NCI-H1105 treated with DMSO at 0.1 percent for 48 hours (cell line): ENCODE measurements around the gene GMDS.

Source experiments
- DNase-seq: peaks from one replicate; lab custom pipeline; 2025; lab: John Stamatoyannopoulos, UW

The GMDS gene

DNA sequence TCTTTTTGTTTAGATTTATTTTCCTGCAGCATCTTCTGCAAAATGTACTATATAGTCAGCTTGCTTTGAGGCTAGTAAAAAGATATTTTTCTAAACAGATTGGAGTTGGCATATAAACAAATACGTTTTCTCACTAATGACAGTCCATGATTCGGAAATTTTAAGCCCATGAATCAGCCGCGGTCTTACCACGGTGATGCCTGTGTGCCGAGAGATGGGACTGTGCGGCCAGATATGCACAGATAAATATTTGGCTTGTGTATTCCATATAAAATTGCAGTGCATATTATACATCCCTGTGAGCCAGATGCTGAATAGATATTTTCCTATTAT is 632.5 kb downstream of the GMDS start:
- DNase-seq: no peak

DNA sequence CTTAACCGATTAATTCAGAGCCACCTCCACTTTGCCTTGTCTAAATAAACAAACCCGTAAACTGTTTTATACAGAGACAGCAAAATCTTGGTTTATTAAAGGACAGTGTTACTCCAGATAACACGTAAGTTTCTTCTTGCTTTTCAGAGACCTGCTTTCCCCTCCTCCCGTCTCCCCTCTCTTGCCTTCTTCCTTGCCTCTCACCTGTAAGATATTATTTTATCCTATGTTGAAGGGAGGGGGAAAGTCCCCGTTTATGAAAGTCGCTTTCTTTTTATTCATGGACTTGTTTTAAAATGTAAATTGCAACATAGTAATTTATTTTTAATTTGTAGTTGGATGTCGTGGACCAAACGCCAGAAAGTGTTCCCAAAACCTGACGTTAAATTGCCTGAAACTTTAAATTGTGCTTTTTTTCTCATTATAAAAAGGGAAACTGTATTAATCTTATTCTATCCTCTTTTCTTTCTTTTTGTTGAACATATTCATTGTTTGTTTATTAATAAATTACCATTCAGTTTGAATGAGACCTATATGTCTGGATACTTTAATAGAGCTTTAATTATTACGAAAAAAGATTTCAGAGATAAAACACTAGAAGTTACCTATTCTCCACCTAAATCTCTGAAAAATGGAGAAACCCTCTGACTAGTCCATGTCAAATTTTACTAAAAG is 633.0 kb downstream of the GMDS start:
- DNase-seq: no peak

DNA sequence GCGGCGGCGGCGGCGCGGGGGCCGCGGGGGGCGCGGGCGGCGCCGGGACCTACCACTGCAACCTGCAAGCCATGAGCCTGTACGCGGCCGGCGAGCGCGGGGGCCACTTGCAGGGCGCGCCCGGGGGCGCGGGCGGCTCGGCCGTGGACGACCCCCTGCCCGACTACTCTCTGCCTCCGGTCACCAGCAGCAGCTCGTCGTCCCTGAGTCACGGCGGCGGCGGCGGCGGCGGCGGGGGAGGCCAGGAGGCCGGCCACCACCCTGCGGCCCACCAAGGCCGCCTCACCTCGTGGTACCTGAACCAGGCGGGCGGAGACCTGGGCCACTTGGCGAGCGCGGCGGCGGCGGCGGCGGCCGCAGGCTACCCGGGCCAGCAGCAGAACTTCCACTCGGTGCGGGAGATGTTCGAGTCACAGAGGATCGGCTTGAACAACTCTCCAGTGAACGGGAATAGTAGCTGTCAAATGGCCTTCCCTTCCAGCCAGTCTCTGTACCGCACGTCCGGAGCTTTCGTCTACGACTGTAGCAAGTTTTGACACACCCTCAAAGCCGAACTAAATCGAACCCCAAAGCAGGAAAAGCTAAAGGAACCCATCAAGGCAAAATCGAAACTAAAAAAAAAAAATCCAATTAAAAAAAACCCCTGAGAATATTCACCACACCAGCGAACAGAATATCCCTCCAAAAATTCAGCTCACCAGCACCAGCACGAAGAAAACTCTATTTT is 633.7 kb downstream of the GMDS start:
- no peak for DNase-seq

DNA sequence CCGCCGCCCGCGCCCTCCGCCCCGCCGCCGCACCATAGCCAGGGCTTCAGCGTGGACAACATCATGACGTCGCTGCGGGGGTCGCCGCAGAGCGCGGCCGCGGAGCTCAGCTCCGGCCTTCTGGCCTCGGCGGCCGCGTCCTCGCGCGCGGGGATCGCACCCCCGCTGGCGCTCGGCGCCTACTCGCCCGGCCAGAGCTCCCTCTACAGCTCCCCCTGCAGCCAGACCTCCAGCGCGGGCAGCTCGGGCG is 634.2 kb downstream of the GMDS start:
- DNase-seq: peak; percentile 18

DNA sequence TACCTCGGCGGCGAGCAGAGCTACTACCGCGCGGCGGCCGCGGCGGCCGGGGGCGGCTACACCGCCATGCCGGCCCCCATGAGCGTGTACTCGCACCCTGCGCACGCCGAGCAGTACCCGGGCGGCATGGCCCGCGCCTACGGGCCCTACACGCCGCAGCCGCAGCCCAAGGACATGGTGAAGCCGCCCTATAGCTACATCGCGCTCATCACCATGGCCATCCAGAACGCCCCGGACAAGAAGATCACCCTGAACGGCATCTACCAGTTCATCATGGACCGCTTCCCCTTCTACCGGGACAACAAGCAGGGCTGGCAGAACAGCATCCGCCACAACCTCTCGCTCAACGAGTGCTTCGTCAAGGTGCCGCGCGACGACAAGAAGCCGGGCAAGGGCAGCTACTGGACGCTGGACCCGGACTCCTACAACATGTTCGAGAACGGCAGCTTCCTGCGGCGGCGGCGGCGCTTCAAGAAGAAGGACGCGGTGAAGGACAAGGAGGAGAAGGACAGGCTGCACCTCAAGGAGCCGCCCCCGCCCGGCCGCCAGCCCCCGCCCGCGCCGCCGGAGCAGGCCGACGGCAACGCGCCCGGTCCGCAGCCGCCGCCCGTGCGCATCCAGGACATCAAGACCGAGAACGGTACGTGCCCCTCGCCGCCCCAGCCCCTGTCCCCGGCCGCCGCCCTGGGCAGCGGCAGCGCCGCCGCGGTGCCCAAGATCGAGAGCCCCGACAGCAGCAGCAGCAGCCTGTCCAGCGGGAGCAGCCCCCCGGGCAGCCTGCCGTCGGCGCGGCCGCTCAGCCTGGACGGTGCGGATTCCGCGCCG is 634.7 kb downstream of the GMDS start:
- DNase-seq: peak; percentile 41

DNA sequence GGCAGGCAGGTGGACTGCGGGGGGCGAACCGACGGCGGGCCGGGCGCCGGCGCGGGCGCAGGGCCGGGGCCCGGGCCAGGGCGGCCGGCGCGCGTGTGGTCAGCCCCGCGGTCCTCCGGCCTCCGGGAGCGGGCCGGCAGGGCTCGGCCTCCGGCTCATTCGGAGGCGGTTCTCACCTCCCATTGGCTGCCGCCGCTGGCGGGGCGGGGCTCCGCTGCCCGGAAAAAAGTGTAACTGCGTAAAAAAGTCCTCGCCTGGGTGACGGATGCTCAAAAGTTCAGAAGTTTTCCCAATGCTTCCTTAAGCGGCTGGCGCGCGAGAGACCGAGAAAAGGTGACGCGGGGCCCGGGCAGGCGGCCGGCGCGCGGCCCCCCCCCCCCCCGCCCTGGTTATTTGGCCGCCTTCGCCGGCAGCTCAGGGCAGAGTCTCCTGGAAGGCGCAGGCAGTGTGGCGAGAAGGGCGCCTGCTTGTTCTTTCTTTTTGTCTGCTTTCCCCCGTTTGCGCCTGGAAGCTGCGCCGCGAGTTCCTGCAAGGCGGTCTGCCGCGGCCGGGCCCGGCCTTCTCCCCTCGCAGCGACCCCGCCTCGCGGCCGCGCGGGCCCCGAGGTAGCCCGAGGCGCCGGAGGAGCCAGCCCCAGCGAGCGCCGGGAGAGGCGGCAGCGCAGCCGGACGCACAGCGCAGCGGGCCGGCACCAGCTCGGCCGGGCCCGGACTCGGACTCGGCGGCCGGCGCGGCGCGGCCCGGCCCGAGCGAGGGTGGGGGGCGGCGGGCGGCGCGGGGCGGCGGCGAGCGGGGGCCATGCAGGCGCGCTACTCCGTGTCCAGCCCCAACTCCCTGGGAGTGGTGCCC is 635.5 kb downstream of the GMDS start, which contains the start of gene FOXC1:
Gene FOXC1, plus strand, starts transcription at position 268 of the 849 bp plus-strand sequence. Its CDS starts 531 bp downstream, at position 799.
- DNase-seq: peak; percentile 35

DNA sequence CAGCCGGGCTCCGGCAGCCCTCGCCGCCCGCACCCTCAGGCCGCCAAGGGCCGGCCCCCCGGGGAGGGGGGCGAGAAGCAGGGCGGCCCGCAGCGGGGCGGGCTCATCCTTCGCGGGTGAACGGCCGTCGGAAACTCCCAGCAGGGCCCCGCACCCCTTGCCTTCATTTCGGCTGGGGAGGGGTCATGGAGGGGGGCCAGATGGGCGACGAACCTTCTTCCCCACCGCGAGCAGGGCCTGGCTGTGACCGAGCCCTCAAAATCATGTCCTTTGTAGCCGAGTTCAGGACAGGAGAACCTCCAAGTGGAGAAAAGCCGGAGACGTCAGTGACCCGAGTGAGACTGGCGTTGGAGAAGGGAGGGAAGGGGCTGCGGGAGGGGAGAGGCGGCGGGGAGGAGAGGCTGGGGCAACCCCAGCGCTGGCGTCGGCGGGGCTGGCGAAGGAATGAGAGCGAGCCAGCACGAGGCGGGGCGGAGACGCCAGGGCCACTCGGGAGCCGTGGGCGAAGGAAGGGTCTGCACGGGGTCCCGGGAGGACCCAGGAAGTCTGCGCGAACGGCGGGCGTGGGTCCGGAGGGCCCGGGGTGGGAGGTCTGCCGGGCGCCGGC is 636.3 kb downstream of the GMDS start:
- peak; percentile 21 for DNase-seq

DNA sequence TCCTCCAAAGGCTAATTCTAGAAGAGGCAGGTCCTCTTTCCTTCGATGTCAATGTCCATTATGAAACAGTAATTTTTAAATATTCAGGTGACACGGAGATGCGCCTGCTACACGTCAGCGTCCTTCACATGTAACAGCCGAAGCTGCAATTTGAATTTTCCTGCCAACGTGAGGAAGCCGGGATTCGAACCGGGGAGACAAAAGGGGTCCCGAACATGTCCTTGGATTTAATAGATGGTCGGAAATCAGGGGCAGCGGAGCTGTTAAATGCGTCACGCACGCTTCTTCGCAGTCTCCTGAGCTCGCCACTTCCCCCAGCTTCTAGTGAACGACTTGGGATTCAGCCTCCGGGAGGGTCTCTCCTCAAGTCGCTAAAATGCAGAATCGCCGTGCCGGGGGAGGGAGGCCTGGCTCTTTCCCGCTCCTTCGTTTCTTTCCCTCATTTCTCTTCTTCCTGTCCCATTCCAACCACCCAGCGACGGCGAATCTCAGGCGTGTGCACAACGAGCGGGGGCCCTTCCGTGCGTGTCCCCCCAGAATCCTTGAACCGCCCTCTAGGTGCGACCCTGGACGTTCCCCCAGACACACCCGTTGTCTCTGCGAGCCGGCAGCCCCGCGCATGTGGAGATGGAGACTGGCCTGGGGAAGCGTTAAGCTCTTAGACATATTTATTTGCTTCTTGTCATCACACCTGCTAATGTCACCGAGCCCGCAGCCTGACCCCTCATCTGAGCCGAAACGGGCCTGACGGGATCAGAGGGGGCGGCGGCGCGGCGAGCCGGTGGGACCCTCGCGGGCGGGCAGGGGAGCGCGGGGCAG is 637.0 kb downstream of the GMDS start:
- peak; percentile 17 for DNase-seq

DNA sequence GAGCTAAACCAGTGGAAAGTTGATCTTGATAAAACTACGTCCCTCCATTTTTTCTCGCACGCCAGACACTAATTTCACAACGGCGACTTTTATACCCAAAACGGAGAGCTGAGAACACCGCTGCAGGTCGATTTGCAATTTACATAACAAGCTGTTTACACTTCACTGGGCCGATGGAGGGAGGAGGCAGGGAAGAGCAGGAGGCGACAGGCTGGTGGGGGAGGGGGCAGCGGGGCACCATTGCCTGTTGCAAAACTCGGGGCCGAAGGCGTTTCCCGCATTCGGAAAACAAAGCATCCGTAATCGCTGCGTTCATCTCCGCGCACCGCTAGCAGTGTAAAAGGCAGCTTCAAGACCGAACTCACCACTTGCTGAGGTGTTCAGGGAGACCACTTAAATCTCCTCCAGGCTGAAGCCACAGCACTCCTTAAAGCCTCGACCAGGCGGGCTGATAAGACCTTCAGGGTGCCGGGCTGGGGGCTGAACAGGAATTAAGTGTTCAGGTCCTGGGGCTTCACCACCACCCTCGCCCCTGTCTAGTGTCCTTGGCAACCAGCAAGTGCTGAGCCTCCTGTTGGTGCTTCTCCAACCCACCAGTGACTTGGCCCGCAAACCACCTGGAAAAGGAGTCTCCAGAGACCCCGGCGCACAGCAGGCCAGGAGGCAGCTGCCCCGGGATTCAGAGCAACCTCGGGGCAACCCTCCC is 637.7 kb downstream of the GMDS start:
- peak; percentile 60 for DNase-seq

DNA sequence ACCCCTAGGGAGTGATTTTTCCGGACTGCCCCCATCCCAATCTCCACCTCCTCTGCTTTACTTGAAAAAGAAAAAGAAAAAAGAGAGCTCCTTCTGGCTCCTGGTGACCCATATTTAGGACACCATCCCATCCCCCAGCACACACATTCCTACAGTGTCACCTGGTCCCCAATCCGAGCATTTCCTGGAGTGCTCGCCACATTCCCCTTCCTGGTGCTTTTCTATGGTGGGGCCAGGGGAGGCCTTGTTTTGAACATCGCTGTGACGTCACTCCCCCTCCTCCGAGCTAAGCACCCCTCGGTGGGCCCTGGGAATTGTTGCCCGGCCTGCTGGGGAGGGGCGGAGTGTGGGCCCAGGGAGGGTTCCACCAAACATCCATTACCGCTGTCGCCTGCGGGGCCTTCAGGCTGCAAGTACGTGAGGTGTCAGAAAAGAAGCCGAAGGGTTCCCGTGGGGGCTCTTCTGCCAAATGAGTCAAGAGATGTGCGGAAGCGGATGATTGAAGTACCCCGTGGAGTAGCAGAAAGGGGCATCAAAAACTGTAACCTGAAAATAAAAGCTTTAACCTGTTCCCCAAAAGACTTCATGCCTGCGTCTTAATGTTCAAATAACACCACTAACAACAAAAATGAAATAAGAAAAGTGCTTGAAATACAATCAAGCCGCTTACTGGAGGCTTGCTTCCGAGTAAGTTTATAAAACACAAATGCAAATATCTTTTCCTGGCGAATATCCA is 638.5 kb downstream of the GMDS start:
- DNase-seq: peak; percentile 27

DNA sequence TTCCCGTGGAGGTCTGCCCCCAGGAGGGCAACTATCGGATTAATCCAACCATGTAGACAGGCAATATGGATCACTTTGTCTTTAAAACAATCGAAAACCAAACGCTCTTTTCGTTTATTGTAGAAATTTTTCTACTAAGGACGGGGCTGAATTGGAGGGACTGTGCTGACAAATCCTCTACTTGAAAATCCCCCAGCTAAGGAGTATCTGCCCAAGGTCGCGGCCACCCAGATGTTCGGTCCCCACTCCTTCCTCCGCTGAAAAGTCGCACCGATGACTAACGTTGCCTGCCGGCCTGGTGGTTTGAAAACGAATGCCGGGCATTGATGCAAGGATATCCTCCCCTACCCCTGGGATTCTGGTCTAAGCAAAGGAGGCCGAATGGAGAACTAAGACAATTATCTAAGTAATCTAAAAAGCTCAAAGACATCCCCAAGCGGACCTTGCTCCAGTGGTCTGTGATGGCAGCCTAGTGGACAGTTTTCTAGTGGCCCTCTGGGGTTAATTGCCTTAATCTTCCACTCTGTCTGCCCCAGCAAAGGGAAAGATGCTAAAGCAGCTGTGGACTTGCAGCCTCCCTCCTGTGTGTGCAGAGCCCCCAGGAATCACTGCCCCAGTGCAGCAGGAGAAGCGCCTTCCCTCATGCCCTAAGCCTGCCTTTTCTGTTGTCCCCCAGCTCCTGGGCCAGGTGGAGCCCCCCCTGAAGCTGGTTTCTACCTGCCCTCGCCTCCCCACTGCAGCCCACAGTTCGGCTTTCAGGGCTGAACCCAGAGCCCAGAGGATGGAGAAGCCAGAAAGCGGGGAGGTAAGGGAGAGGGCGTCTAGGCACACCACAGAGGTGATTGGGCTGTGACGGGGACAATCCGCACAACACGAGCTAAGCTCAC is 639.3 kb downstream of the GMDS start:
- DNase-seq: no peak

DNA sequence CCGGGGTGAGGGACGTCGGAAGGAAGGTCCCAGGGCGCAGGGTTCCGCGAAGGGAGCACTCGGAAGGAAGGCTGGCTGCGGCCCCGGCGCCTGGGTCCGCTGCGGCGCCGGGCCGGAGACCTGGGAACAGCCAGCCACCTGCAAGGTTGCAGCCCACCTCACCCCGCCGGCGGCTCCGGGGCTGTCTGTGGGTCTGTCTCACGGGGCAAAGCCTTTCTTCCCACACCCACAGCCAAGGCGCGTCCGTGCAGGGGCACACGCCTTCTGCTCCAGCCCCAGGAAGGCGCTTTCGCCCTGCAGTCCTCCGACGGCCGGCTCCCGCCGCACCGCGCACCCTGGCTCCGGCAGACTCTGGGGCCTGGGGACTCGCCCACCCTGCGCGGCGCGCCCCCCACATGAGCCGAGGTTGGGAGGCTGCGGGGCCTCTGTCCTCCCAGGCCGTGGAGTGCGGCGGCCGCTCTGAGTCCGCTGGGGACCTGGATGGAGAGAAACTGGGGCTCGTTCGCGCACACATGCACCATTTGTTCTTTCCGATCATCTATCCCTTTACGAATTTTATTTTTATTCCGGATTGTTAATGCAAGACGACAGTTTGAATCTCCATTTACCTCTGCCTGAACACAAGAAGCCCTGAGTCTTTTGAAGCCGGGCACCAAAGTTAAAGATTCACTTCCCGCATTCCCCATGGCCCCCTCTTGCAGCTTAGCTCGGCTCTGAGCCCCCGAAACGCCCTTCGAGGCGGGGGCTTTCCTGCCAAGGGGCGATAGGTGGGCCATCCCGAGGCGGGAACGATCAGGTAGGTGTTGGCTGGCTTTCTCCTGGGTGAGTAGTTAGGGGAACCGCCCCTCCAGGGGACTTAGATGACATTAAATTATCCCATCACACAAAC is 640.2 kb downstream of the GMDS start:
- no peak for DNase-seq

DNA sequence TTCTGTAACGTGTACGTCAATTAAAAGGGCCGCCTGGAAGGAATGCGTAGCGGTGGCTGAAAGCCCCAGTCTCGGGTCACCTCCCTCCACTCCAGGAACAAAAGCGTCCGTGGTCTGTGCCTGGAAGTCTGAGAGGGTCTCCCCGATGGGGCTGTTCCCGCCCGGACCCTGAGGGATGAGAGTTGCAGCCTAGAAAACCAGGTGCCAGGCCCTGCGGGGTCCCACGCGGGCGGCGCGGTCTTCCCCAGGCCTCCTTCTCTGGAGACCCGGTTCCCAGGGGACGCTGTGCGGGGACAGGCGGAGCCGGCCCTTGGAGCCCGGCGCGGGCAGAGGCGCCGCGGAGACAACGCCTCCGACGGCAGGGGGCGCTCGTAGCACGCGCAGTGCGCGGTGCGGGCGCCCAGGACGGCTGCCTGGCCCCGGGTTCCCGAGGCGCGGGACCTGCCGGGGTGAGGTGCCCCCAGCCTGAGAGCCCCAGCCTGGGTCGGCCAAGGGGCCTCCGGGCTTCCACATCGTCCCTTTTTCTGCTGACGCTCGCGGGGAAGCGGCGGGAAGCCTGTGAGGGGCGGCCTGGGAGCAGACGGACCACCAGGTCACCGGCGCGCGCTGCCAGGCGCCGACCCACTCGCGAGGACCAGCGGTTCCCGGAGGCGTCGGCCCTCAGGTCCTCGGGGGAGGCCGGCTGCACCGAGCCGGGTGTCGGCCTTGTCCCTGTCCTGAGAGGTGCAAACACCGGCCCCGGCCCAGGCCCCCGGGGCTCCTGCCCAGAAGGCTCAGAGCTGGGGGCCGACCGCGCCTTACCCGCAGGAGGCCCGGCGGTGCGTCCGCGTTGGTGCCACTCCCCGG is 641.0 kb downstream of the GMDS start:
- peak; percentile 22 for DNase-seq

DNA sequence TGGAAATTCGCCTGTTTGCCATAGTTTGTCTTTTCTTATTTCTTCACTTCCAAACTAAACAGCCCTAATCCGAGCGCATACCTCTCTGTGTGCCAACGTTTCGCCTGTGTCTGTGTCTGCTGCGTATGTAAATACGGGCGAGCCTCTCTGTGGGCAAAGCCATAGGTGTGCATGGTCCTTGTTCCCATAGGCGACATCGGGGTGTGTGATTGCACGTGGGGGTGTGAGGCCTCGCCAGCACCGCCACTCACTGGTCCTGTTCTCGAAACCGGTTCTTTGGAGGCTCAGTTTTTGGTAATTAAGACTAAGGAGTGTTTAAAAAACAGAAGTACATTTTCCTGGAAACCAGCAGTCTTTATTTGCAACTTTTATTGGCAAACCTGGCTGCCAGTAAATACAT is 641.7 kb downstream of the GMDS start:
- DNase-seq: no peak

DNA sequence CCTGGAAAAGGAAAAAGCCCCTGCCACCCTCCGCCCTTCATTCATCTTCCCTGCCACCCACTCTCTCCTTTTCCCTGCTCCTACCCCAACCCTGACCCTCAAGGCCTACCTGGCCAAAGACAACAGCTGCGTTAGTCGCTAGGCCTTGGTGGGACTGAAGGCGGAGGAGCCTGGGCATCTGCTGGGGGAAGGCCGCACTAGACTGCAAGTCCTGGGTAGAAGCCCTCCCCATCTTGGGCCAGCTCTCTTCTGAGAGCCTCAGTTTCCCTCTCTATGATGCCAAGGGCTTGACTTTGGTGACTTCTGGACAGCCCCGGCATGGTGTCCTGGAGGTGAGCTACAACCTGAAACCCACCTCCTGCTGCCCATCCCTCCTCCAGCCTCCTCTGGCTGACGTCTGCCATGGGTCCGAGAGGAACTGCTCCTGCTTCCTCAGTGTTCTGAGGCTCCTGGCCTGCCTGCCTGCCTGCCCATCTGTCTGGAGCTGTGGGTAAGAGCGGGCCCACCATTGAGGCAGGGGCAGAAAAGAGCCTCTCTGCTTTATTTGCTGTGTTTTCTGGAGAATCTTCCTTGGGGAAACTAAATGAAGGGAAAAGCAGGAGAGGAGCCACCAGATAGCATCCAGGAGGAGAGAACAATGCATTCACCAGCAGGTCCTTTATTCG is 643.2 kb downstream of the GMDS start:
- no peak for DNase-seq
